Mucosa of rectum (tissue), 2 donors: ENCODE measurements around the gene CCL19.

Experiments
- H3K27ac ChIP-seq, 2 donors: one replicate each; pipeline ENCODE4 v1.7.0; 2013; ENCODE audit warnings: inconsistent platforms in 2 of 2, low read depth in 2 of 2, low read length in 2 of 2
- H3K27me3 ChIP-seq, 2 donors: one replicate each; pipeline ENCODE4 v1.7.0; 2013; ENCODE audit warnings: low read length in 2 of 2; ENCODE audit not compliant: control insufficient read depth in 2 of 2, insufficient read depth in 2 of 2
- H3K36me3 ChIP-seq, 2 donors: one replicate each; pipeline ENCODE4 v1.7.0; 2013; ENCODE audit warnings: low read length in 2 of 2; ENCODE audit not compliant: control insufficient read depth in 2 of 2, insufficient read depth in 2 of 2
- H3K4me1 ChIP-seq, 2 donors: one replicate each; pipeline ENCODE4 v1.7.0; 2013; ENCODE audit warnings: low read length in 2 of 2, mild to moderate bottlenecking in 1 of 2; ENCODE audit not compliant: control insufficient read depth in 2 of 2, insufficient read depth in 2 of 2
- H3K4me3 ChIP-seq, 2 donors: one replicate each; pipeline ENCODE4 v1.7.0; 2013; ENCODE audit warnings: low read length in 2 of 2
- H3K9ac ChIP-seq, 2 donors: one replicate each; pipeline ENCODE4 v1.7.0; 2013; ENCODE audit warnings: low read length in 2 of 2, low read depth in 1 of 2, mild to moderate bottlenecking in 1 of 2
- H3K9me3 ChIP-seq, 2 donors: one replicate each; pipeline ENCODE4 v1.7.0; 2013; ENCODE audit warnings: low read length in 2 of 2; ENCODE audit not compliant: control insufficient read depth in 2 of 2
- donor health status: healthy.
- donor health status: Normal muscosa, but diverticular disease.

Gene CCL19

DNA sequence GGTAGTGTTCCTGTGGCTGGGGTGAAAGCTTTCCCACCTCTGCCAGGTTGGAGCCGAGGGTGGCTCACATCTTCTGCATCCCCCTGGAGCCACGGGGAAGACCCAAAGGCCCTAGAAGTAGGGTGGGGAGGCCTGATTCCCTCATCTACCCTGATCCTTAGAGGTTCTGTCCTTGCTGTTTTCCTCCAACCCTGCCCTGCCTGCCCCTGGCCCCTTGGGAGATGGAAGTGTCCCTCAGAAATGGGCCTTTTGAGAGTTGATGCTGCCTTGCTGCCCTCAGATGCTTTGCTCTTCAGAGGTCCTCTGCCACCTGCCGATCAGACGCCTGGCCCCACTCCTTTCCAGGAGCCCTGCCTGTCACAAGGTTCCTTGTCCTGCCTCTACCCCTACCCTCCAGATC, 6.3 kb downstream of the CCL19 start:
- H3K27me3 ChIP-seq: no peaks in the 10 kb centered on the region
- no peak overlapping the region for H3K27ac ChIP-seq
- peaks cover 4 to 5% of the 10 kb centered on the region in 2 donors for H3K4me1 ChIP-seq
- H3K36me3 ChIP-seq: no peaks in the 10 kb centered on the region
- H3K4me3 ChIP-seq: no peak overlapping the region
- no peaks in the 10 kb centered on the region for H3K9me3 ChIP-seq
- no peak overlapping the region for H3K9ac ChIP-seq

DNA sequence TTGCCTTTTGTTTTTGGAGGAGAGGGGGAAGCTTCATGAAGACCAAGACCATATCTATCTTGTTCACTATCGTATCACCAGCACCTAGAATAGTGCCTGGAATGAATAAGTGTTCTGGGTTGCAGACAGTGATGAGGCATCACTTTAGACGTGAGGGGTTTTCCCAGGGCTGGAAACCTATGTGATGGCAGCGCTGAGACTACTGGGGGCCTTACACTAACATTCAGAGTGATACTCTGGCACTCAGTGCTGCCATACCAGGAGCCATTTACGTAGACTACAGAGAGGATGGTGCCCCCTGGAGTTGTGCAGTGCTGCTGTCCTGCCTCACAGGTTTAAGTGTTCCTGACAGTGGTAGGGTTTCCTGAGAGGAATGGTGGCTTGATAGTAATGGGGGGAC, 6.9 kb downstream of the CCL19 start:
- H3K36me3 ChIP-seq: no peaks in the 10 kb centered on the region
- H3K9me3 ChIP-seq: no peaks in the 10 kb centered on the region
- H3K27me3 ChIP-seq: no peaks in the 10 kb centered on the region
- H3K27ac ChIP-seq: no peak overlapping the region
- H3K9ac ChIP-seq: no peak overlapping the region
- peaks cover 2 to 3% of the 10 kb centered on the region in 2 donors for H3K4me1 ChIP-seq
- H3K4me3 ChIP-seq: no peak overlapping the region

DNA sequence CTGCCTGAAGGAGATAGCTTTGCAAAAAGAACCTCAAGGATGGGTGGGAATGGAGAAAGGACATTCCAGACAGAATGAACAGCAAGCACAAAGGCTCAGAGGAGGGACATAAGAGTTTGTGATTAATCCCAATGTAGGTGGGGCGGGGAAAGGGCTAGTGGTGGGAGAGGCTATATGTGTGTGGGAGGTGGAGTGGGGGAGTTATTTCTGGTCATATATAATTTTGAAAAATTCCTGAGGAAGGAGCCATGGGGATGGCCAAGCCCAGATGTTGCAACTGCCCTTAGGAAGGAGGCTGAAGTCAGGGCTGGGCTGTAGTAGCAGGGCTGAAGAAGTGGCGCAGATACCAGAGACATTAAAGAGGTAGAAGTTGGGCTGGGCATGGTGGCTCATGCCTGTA, 15.2 kb downstream of the CCL19 start:
- Histone ChIP-seq H3K9me3 (no peaks in the 10 kb centered on the region), H3K9ac (no peak overlapping the region), H3K4me1 (no peaks in the 10 kb centered on the region), H3K27ac (no peak overlapping the region), H3K36me3 (no peaks in the 10 kb centered on the region), H3K4me3 (no peak overlapping the region), H3K27me3 (no peaks in the 10 kb centered on the region)

GRCh38 chr9:34675048-34675714, 15.9 kb downstream of the CCL19 start:
- H3K36me3 ChIP-seq: no peaks in the 10 kb centered on the region
- no peaks in the 10 kb centered on the region for H3K27me3 ChIP-seq
- no peaks in the 10 kb centered on the region for H3K4me1 ChIP-seq
- H3K9me3 ChIP-seq: no peaks in the 10 kb centered on the region
- H3K9ac ChIP-seq: peak overlapping the region in 1 of 2 donors; percentile 7
- no peak overlapping the region for H3K4me3 ChIP-seq
- no peak overlapping the region for H3K27ac ChIP-seq

- H3K9ac ChIP-seq: peak overlapping the region in 1 of 2 donors; percentile 7
- no peak overlapping the region for H3K27ac ChIP-seq
- no peaks in the 10 kb centered on the region for H3K36me3 ChIP-seq
- H3K27me3 ChIP-seq: no peaks in the 10 kb centered on the region
- no peak overlapping the region for H3K4me3 ChIP-seq
- H3K4me1 ChIP-seq: no peaks in the 10 kb centered on the region
- H3K9me3 ChIP-seq: no peaks in the 10 kb centered on the region
These were observed 16.6 kb downstream of the CCL19 start for GRCh38 chr9:34674440-34674839.

GRCh38 chr9:34671307-34671706, 19.8 kb downstream of the CCL19 start:
- no peaks in the 10 kb centered on the region for H3K27me3 ChIP-seq
- no peak overlapping the region for H3K4me3 ChIP-seq
- H3K9ac ChIP-seq: no peak overlapping the region
- H3K27ac ChIP-seq: no peak overlapping the region
- H3K9me3 ChIP-seq: no peaks in the 10 kb centered on the region
- no peaks in the 10 kb centered on the region for H3K36me3 ChIP-seq
- H3K4me1 ChIP-seq: peaks cover 0 to under 1% of the 10 kb centered on the region in 2 donors

DNA sequence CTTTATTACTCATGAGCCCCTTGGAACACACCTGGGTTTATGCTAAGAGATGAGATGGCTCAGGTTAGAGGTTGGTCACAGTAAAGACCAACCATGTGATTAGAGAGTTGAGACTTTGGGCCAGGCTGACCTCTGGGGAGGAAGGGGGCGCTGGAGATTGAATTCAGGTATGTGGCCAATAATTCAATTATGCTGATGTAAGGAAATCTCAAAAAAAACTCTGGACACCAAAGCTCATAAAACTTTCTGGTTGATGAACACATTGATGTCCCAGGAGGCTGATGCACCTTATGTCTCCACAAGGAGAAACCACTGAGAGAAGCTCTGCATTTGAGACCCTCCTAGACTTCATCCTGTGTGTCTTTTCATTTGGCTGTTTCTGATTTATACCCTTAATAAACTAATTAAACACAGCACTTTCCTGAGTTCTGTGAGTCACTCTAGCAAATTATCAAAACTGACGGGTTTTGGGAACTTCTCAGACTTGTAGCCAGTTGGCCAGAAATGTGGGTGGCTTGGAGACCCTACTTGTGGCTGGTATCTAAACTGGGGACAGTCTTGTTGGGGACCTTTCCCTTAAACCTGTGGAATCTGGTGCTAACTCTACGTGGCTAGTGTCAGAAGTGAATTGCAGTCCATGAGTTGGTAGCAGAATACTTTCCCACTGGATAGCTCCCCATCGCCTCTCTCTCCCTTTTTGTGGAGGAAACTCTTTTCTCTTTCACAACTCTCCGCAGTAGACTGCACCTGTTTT, 21.1 kb downstream of the CCL19 start:
- no peak overlapping the region for H3K4me3 ChIP-seq
- H3K36me3 ChIP-seq: no peaks in the 10 kb centered on the region
- H3K27ac ChIP-seq: no peak overlapping the region
- no peaks in the 10 kb centered on the region for H3K9me3 ChIP-seq
- peaks cover 0 to 4% of the 10 kb centered on the region in 2 donors for H3K4me1 ChIP-seq
- no peak overlapping the region for H3K9ac ChIP-seq
- H3K27me3 ChIP-seq: no peaks in the 10 kb centered on the region

DNA sequence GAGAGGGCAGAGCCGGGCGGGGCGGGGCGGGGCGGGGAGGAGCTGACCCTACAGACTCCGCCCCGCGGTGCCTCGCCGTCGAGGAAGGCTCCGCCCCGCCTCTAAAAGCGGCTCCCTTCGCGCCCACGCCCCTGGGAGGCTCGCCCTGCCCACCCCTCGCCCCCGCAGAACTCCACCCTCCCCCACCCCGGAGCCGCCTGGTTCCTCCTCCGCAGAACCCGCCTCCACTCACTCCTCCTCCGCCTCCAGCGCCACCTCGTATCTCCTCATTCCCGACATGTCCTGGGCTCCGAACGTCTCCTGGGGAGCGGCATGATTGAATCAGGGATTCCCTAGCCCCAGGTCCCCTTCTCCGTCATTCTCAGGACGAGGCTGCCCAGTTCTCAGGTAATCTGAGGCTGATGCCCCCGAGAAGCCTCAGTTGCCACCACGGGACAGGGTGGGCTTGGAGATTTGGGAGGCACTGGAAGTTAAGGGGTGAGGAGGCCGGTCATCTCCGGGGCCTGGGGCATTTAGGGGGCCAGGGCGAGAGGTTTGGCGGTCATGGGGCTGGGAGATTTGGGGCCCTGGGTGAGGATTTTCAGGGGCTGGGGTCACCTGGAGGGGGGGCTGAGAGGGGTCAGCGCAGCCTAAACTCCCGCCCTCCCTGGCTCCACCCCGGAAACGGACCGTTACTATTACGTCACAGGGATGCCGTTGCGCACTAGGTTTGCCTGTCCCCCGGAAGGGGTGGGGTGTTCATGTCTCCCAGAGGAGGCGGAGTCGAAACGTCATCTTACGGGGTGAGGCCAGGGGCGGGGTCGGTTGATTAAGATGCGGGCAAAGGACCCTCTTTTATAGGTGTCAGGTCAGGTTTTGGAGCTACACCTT, 25.5 kb downstream of the CCL19 start:
- H3K9me3 ChIP-seq: no peaks in the 10 kb centered on the region
- H3K27me3 ChIP-seq: no peaks in the 10 kb centered on the region
- no peaks in the 10 kb centered on the region for H3K36me3 ChIP-seq
- peak overlapping the region; percentile 85 to 93 for H3K4me3 ChIP-seq
- peak overlapping the region; percentile 98 to 99 for H3K27ac ChIP-seq
- peak overlapping the region; percentile 84 to 95 for H3K9ac ChIP-seq
- H3K4me1 ChIP-seq: peaks cover 6 to 10% of the 10 kb centered on the region in 2 donors

GRCh38 chr9:34665067-34665380, 26.1 kb downstream of the CCL19 start:
- Histone ChIP-seq H3K27me3 (no peaks in the 10 kb centered on the region), H3K4me1 (peaks cover 10% of the 10 kb centered on the region in 2 donors), H3K27ac (peak overlapping the region; percentile 87 to 99), H3K36me3 (no peaks in the 10 kb centered on the region), H3K9ac (peak overlapping the region; percentile 70 to 75), H3K4me3 (peak overlapping the region; percentile 68 to 76), H3K9me3 (no peaks in the 10 kb centered on the region)
